HUDEP-2 (cell line): ENCODE results near the gene FMO5.
"Not testable (repeated sequence)": the region's sequence is repeated elsewhere in the genome, so short reads cannot be mapped to it uniquely, and the experiment has no call there.

Experiments
- DNase-seq, 76 experiments: peaks; one replicate each; lab custom pipeline; 2025; ENCODE audit not compliant: unreplicated experiment in 76 of 76; lab: John Stamatoyannopoulos, UW

Gene FMO5

DNA sequence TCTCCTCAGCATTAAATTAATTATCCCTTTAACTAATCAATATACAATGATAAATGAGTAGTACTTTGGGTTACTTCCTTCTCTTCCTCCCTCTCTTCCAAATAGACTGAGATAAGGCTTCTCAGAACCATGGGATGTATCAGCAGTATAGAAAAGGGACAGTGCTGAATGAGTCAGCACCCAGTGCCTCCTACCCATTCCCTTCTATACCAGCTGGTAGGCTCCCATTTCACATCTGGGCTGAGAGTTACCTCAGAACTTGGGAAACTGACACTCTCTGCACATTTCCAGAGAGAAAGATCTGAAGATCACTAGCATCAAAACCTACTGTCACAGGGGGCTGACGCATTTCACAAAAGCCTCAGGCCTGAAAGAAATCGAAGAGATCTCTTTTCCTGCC is 68.0 kb downstream of the FMO5 start:
- DNase-seq: not testable (repeated sequence)

- no peak for DNase-seq
Measured at GRCh38 chr1:147156642-147157041, 68.5 kb downstream of the FMO5 start.

DNA sequence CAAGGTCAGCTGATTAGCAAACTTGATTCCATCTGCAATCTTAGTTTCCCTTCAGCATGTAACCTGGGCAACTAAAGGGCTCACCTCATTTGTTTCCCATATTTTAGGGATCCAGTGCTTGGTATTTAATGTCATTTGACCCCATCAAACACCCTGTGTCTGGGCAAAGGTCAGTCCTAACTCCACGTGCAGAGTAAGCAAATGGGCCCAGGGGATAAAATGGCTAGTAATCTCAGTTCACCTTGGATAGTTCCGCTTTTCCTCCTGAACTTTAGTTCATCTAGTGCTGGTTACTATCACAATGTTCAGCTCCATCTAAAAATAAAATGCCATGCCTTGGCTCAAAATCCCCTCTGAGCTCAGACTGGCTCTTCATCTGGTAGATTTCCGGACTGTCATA is 72.4 kb downstream of the FMO5 start:
- DNase-seq: no peak

DNA sequence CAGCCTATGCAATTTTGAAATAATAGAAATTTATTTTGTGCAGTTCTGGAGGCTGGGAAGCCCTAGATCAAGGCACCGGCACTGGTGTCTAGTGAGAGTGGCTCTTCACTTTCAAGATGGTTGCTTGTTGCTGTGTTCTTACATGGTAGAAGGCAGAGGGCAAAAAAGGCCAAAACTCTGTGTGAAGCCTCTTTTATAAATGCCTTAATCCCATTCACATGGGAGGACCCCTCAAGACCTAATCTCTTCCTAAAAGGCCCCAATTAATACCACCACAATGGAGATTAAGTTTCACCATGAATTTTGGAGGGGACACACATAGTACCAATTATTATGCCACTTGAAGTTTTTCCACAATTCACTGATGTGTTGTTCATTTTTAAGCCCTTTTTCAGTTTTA is 73.9 kb downstream of the FMO5 start:
- no peak for DNase-seq

- no peak for DNase-seq
Measured at GRCh38 chr1:147142886-147143285, 82.3 kb downstream of the FMO5 start.
